HCT116 (cell line): ENCODE data around the gene FAM170B.

ENCODE experiments used
- CTCF ChIP-seq, 3 experiments: fragments of 200-600 bp in 1 of 3; sonication (generic) in 1 of 3; IDR thresholded peaks in 2 of 3; conservative IDR thresholded peaks in 1 of 3; 2 replicates each; pipeline ENCODE4 v1.5.1; 2012 to 2017; ENCODE audit warnings: low read depth in 2 of 3, low read length in 2 of 3, antibody characterized with exemption in 1 of 3, borderline replicate concordance in 1 of 3, control low read depth in 1 of 3, mild to moderate bottlenecking in 1 of 3, mixed read lengths in 1 of 3, mixed run types in 1 of 3, moderate library complexity in 1 of 3; ENCODE audit not compliant: insufficient read depth in 1 of 3
- EZH2 ChIP-seq: fragments of 200-600 bp; sonication (generic); IDR thresholded peaks from 2 replicates; pipeline ENCODE4 v1.6.1; 2017; ENCODE audit warnings: antibody characterized with exemption, mixed run types
- POLR2A ChIP-seq: IDR thresholded peaks from 2 replicates; pipeline ENCODE4 v1.7.0; 2011; ENCODE audit warnings: borderline replicate concordance; ENCODE audit not compliant: insufficient read depth, insufficient read length; ENCODE audit errors: extremely low read depth
- SP1 ChIP-seq: IDR thresholded peaks from 2 replicates; pipeline ENCODE4 v1.6.1; 2012; ENCODE audit warnings: low read depth
- YY1 ChIP-seq: IDR thresholded peaks from 2 replicates; pipeline ENCODE4 v1.6.1; 2011; ENCODE audit warnings: low read length, low read depth, moderate library complexity, mild to moderate bottlenecking; ENCODE audit not compliant: insufficient replicate concordance; ENCODE audit errors: extremely low read depth

DNA sequence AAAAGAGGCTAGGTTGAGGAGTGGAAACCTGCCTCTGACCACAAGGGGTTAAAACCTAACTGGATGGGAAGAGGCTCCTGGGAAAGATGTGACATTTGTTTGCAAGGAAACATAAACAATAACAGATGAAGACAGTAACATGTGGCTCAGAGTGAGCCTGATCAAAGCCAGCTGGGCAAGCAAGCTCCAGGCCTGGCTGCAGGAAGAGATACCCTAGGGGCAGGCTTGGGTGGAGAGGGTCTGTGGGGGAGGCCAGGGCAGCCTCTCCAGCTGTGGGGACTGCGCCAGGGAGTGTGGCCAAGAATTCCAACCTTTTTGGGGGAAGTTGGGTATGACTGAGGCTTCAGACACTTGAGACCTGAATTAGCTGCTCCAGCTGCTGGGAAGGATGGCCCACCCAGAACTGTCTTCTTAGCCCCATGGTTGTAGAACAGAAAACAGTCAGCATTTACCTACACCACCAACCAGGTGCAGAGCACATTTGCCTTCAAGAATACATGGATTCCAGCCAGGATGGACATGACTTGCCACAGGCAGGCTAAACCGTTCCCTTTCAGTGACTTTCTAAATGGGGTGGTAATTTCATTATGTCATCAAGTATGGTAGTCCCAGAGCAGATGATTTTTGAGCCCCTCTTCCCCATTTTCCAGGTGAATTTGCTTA, 10.4 kb upstream of the FAM170B start:
- TF ChIP-seq SP1 = no peak
- no peak for TF ChIP-seq EZH2
- TF ChIP-seq POLR2A = no peak
- TF ChIP-seq CTCF (IDR thresholded peaks at IDR 0.05 in 2 of 3, conservative IDR thresholded peaks at IDR 0.05 in 1 of 3; ENCODE audit: borderline replicate concordance in 1 of 3, insufficient read depth in 1 of 3, low read depth in 2 of 3, low read length in 2 of 3) = no peak
- no peak for TF ChIP-seq YY1
